Caco-2 (cell line): ENCODE data around the gene PXK. TPM values are rescaled to one million over a fixed set of nuclear protein-coding genes. Genes with fewer than 3 reads are reported as not detected.

Experiments used
- BruUV-seq: library from RNA; stranded (reverse); fragments of 400-500 nt; replicated peaks from 2 replicates; lab custom pipeline; 2021; lab: Mats Ljungman, UMichigan
- CTCF ChIA-PET: fragments of 300-600 bp; sonication (Branson Sonifier 250); formaldehyde crosslinking; loops from one replicate; lab custom pipeline; 2022; ENCODE audit warnings: antibody characterized with exemption; lab: Charles Lee
- POLR2A ChIA-PET: fragments of 300-600 bp; sonication (Branson Sonifier 250); formaldehyde crosslinking; loops from one replicate; lab custom pipeline; 2022; ENCODE audit warnings: antibody characterized with exemption; lab: Charles Lee
- DNase-seq, 2 experiments: peaks; one replicate each; pipeline versions ENCODE4 v3.0.0 to v3.0.0-alpha.2; 2020 to 2022
- H3K27me3 ChIP-seq: replicated peaks from 2 replicates; pipeline ENCODE4 v1.6.0; 2011; ENCODE audit warnings: low read length; ENCODE audit not compliant: control insufficient read depth, insufficient read depth
- H3K36me3 ChIP-seq: 2 replicates; pipeline ENCODE4 v1.5.1; 2011; ENCODE audit warnings: low read length; ENCODE audit not compliant: control insufficient read depth, insufficient read depth
- H3K4me1 ChIP-seq: fragments of 250-450 bp; sonication (Bioruptor Pico); 2 replicates; pipeline ENCODE4 v1.5.1; 2020; ENCODE audit warnings: mild to moderate bottlenecking
- H3K4me3 ChIP-seq: 2 replicates; pipeline ENCODE4 v1.5.1; 2011; ENCODE audit warnings: low read depth, mild to moderate bottlenecking, control low read depth, low read length
- H3K9me3 ChIP-seq: fragments of 250-450 bp; sonication (Bioruptor Pico); 2 replicates; pipeline ENCODE4 v1.5.1; 2020; ENCODE audit warnings: mild to moderate bottlenecking, moderate library complexity
- H3K27ac Mint-ChIP-seq: one replicate; pipeline ENCODE4 v1.8.0; 2022; ENCODE audit warnings: mixed read lengths; ENCODE audit not compliant: unreplicated experiment
- H3K27me3 Mint-ChIP-seq: one replicate; pipeline ENCODE4 v1.8.0; 2022; ENCODE audit warnings: mixed read lengths; ENCODE audit not compliant: insufficient read depth, unreplicated experiment
- H3K36me3 Mint-ChIP-seq: one replicate; pipeline ENCODE4 v1.8.0; 2022; ENCODE audit warnings: mild to moderate bottlenecking, mixed read lengths; ENCODE audit not compliant: insufficient read depth, unreplicated experiment
- H3K4me1 Mint-ChIP-seq: one replicate; pipeline ENCODE4 v1.8.0; 2022; ENCODE audit warnings: low read depth, mixed read lengths; ENCODE audit not compliant: unreplicated experiment
- H3K4me3 Mint-ChIP-seq: one replicate; pipeline ENCODE4 v1.8.0; 2022; ENCODE audit warnings: mild to moderate bottlenecking, moderate library complexity, mixed read lengths; ENCODE audit not compliant: unreplicated experiment
- H3K9me3 Mint-ChIP-seq: one replicate; pipeline ENCODE4 v1.8.0; 2022; ENCODE audit warnings: mixed read lengths; ENCODE audit not compliant: unreplicated experiment
- CTCF ChIP-seq, 2 experiments: fragments of 200-600 bp in 1 of 2; IDR thresholded peaks; 1 replicate in 1 of 2; 2 replicates in 1 of 2; pipeline versions ENCODE4 v1.5.1 to v1.8.0; 2011 to 2022; ENCODE audit warnings: antibody characterized with exemption in 1 of 2, control low read depth in 1 of 2, inconsistent platforms in 1 of 2, low read depth in 1 of 2, low read length in 1 of 2, mild to moderate bottlenecking in 1 of 2, moderate library complexity in 1 of 2; ENCODE audit not compliant: insufficient read depth in 1 of 2, severe bottlenecking in 1 of 2, unreplicated experiment in 1 of 2
- intact Hi-C: fragments of 100-400 bp; cut with micrococcal nuclease; formaldehyde crosslinking; loops from one replicate; pipeline ENCODE4 v1.10.0; 2022; ENCODE audit not compliant: unreplicated experiment
- total RNA-seq: library from RNA; stranded (reverse); gene quantifications from 2 replicates; pipeline ENCODE4 v1.2.3, GENCODE V29; 2022

The PXK gene
- total RNA-seq, 1 experiment from 2014 or later: 9.1 TPM

GRCh38 chr3:58321791-58322190 lies 10.9 kb upstream of the PXK start:
- DNase-seq: no peak
- H3K9me3 Mint-ChIP-seq: no peaks in the 10 kb centered on the region
- H3K4me3 Mint-ChIP-seq: no peak overlapping the region
- Histone ChIP-seq H3K4me1 (peaks cover 17% of the 10 kb centered on the region), H3K36me3 (no peaks in the 10 kb centered on the region; the same call in 1 of the 2 replicates), H3K27me3 (no peaks in the 10 kb centered on the region), H3K9me3 (no peaks in the 10 kb centered on the region), H3K4me3 (no peak overlapping the region)
- intact Hi-C loops: loop anchor here (1.0 to 10.0 kb wide), 2 partner anchors 93 to 313 kb away; no protein-coding TSS in a partner anchor
- H3K4me1 Mint-ChIP-seq: peaks cover 6% of the 10 kb centered on the region
- H3K27me3 Mint-ChIP-seq: no peaks in the 10 kb centered on the region
- BruUV-seq: no TSS peak
- CTCF ChIA-PET: no interaction called here
- H3K36me3 Mint-ChIP-seq: peaks cover 46% of the 10 kb centered on the region
- POLR2A ChIA-PET: no interaction called here
- TF ChIP-seq CTCF (IDR thresholded peaks at IDR 0.05; ENCODE audit: insufficient read depth in 1 of 2, low read depth in 1 of 2, low read length in 1 of 2, severe bottlenecking in 1 of 2, unreplicated experiment in 1 of 2): no peak
- H3K27ac Mint-ChIP-seq: no peak overlapping the region

- H3K27ac Mint-ChIP-seq: no peak overlapping the region
- peaks cover 17% of the 10 kb centered on the region for H3K4me1 ChIP-seq
- H3K4me3 ChIP-seq: no peak overlapping the region
- peaks cover 6% of the 10 kb centered on the region for H3K4me1 Mint-ChIP-seq
- ChIA-PET CTCF (no interaction called here), POLR2A (no interaction called here)
- H3K36me3 Mint-ChIP-seq: peaks cover 36% of the 10 kb centered on the region
- intact Hi-C loops: loop anchor here (10.0 kb wide), 1 partner anchor 312 kb away; no protein-coding TSS in a partner anchor
- no peak for TF ChIP-seq CTCF (IDR thresholded peaks at IDR 0.05; ENCODE audit: insufficient read depth in 1 of 2, low read depth in 1 of 2, low read length in 1 of 2, severe bottlenecking in 1 of 2, unreplicated experiment in 1 of 2)
- H3K4me3 Mint-ChIP-seq: no peak overlapping the region
- no peaks in the 10 kb centered on the region for H3K9me3 ChIP-seq
- BruUV-seq: no TSS peak
- no peak for DNase-seq
- no peaks in the 10 kb centered on the region for H3K27me3 Mint-ChIP-seq
- no peaks in the 10 kb centered on the region for H3K36me3 ChIP-seq
- H3K9me3 Mint-ChIP-seq: no peaks in the 10 kb centered on the region
- no peaks in the 10 kb centered on the region for H3K27me3 ChIP-seq
Observed at GRCh38 chr3:58322793-58323192, 9.9 kb upstream of the PXK start.

- POLR2A ChIA-PET: no interaction called here
Observed at GRCh38 chr3:58323529-58324390, 8.9 kb upstream of the PXK start.

More at GRCh38 chr3:58323529-58324390, 8.9 kb upstream of the PXK start:
- intact Hi-C loops: loop anchor here (10.0 kb wide), 1 partner anchor 311 kb away; no protein-coding TSS in a partner anchor
- H3K9me3 Mint-ChIP-seq: no peaks in the 10 kb centered on the region
- H3K36me3 Mint-ChIP-seq: peaks cover 26% of the 10 kb centered on the region
- H3K4me1 Mint-ChIP-seq: peaks cover 6% of the 10 kb centered on the region
- H3K4me1 ChIP-seq: peaks cover 17% of the 10 kb centered on the region
- H3K27ac Mint-ChIP-seq: no peak overlapping the region
- no peaks in the 10 kb centered on the region for H3K27me3 Mint-ChIP-seq
- no peak overlapping the region for H3K4me3 ChIP-seq
- CTCF ChIA-PET: interaction anchor here (2.3 kb wide), 1 partner anchor 18 kb away, joined by 8 read pairs; the partner anchor contains the start of genes HTD2 and RPP14
- H3K9me3 ChIP-seq: no peaks in the 10 kb centered on the region
- H3K4me3 Mint-ChIP-seq: no peak overlapping the region
- no peaks in the 10 kb centered on the region for H3K27me3 ChIP-seq
- no peak for DNase-seq
- BruUV-seq: no TSS peak
- no peak for TF ChIP-seq CTCF (IDR thresholded peaks at IDR 0.05; ENCODE audit: insufficient read depth in 1 of 2, low read depth in 1 of 2, low read length in 1 of 2, severe bottlenecking in 1 of 2, unreplicated experiment in 1 of 2)
- H3K36me3 ChIP-seq: no peaks in the 10 kb centered on the region
